Stimulated activated CD4-positive, alpha-beta T cell treated with anti-CD3 and anti-CD28 coated beads, Interleukin-2, amount 100 ng/mL, for 24 hours (primary cell): Measurements from ENCODE around the gene LIN28B.
A peak's percentile ranks its signal among the peaks of the same experiment; 100 is the strongest.
"Not testable (repeated sequence)": the region's sequence is repeated elsewhere in the genome, so short reads cannot be mapped to it uniquely, and the experiment has no call there.

Experiments
- DNase-seq, 2 donors: peaks; one replicate each; pipeline ENCODE4 v3.0.0-alpha.2; 2020

Gene LIN28B

GRCh38 chr6:105075210-105075609 is 118.3 kb downstream of the LIN28B start:
- DNase-seq, result no peak

- not testable (repeated sequence) for DNase-seq
Observed at GRCh38 chr6:105076418-105076817, 119.5 kb downstream of the LIN28B start.

GRCh38 chr6:105077596-105078385 is 120.9 kb downstream of the LIN28B start:
- DNase-seq, result no peak

DNA sequence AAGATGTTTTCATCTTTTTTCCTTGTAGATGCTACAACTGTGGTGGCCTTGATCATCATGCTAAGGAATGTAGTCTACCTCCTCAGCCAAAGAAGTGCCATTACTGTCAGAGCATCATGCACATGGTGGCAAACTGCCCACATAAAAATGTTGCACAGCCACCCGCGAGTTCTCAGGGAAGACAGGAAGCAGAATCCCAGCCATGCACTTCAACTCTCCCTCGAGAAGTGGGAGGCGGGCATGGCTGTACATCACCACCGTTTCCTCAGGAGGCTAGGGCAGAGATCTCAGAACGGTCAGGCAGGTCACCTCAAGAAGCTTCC is 121.4 kb downstream of the LIN28B start:
- DNase-seq, result no peak

- DNase-seq, result no peak
Observed at GRCh38 chr6:105080279-105080678, 123.4 kb downstream of the LIN28B start.

GRCh38 chr6:105081662-105082061 is 124.8 kb downstream of the LIN28B start:
- not testable (repeated sequence) for DNase-seq

GRCh38 chr6:105087571-105088211 is 130.8 kb downstream of the LIN28B start:
- DNase-seq, result peak in 1 of 2 donors; percentile 23

- no peak for DNase-seq
Observed at GRCh38 chr6:105091140-105091829, 134.4 kb downstream of the LIN28B start.

GRCh38 chr6:105094133-105094640 is 137.3 kb downstream of the LIN28B start:
- DNase-seq, result no peak

DNA sequence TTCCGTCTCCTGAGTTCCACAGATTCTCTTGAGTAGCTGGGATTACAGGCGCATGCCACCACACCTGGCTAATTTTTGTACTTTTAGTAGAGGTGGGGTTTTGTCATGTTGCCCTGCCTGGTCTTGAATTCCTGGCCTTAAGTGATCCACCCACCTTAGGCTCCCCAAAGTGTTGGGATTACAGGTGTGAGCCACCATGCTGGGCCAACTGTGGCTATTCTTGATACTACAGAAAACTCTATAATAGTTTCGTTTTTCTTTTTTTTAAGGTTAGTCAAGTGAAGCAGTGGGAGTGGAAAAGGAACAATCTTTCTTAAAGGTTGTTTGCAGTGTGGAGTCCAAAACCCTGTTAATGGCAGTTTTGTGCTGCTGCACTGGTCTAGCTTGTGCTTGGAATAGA is 138.2 kb downstream of the LIN28B start:
- no peak for DNase-seq

DNA sequence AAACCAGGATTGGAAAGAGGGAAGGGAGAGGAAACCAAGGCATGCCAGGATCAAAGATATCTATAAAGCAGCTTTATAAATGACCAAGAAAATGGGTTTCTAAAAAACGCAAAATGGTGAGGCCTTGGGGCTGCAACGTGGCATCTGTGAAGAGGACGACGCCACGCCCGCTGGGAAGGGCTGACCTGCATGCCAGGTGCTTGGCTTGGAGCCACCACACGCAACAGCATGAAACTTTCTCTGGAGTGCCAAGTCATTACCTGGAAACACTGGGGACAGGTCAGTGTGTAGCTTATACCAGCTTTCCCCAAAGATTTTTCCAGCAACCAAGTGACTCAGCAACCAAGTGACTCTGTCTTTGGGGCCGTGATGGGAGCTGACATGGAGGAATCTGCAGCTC is 140.4 kb downstream of the LIN28B start:
- no peak for DNase-seq

DNA sequence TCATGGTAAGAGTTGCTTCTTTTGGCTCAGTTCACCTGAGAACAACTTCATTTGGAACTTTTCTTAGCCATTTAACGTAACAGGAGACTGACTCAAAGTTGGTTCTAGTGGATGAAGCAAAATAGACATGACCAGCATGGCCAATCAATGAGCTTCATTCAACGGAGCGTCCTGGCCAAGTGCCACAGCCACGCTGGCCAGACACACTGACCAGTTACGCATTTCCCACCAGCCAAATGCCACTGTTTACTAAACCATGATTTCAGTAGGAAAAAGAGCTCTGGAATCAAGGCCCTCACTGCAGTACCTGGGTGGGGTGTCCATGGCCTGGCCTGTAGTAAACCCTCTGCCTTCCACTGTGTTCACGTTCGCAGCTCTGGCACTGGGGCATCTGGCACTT is 142.5 kb downstream of the LIN28B start:
- DNase-seq, result no peak

DNA sequence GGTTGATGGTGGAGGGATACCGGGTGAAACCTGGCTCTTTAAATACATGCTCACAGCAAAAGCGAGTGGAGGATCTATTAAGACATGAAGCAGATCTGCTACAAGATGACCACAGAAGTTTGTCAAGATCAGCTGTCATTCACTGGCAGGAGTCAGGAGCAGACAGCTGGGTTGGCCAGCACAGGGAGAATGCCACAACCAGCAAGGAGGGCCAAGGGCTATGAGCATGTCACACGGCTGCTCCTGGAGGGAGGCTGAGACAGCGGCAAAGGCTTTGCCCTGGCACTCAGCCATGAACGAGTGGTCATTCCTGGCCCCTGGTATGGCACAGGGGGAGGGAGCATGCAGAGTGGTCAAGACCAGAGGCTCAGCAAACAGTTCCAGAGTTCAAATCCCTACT is 145.3 kb downstream of the LIN28B start:
- DNase-seq, result no peak

DNA sequence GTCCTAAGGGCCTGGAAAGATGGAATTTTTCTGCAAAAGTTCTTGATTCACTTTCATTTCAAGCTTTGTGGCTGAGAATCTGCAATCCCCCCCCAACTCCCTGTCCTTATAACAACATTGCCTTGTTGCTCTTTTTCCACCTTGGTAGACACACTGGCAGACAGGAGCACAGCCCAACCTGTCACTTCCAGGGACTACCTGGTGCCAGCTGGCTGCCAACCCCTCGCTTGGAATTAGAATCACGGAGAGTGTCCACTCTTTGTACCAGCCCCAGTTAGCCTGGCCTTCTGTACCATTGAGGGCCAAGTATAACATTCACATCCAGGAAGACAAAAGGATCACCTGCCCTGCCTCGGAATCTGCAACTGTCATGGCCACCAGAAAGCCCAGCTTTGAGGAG is 148.2 kb downstream of the LIN28B start:
- no peak for DNase-seq

DNA sequence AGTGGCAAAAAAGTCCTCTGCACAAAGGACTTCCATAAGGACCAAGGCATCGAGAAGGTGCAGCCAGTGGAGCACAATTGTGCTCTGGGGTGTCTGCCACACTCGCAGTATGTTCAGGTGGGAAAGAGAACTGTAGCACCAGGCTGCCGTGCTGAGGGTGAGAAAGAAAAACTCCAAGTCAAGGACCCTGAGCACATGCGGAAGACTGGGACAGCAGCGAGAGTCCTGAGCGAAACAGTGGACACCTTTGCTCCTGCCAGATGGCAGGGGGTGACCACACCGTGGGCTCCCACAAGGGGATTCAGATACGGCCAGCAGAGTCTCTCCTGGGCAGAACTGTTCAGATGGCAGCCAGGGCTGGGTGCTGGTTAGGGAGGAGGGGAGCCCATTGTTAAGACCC is 149.4 kb downstream of the LIN28B start:
- no peak for DNase-seq

- no peak for DNase-seq
Observed at GRCh38 chr6:105107207-105107606, 150.3 kb downstream of the LIN28B start.

DNA sequence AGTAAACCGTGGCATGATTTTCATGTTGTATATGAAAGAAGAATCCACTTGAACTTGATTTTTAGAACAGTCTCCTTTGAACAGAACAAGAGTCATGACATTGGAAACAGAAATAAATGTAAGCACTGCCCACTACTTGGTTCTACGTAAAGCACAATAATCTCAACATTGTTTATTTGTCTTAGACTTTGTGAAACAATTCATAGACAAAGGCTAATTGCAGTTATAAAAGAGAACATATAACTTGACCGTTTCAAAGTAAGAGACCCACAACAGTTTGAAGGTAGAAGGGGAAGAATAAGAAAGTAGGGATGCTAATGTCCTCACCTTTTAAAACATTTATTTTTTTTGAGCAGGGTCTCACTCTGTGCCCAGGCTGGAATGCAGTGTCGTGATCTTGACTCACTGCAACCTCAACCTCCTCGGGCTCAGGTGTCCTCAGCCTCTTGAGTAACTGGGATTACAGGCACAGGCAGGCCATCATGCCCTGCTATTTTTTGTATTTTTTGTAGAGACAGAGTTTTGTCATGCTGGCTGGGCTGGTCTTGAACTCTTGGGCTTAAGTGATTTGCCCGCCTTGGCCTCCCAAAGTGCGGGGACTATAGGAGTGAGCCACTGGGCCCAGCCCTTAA is 151.8 kb downstream of the LIN28B start:
- DNase-seq, result no peak

DNA sequence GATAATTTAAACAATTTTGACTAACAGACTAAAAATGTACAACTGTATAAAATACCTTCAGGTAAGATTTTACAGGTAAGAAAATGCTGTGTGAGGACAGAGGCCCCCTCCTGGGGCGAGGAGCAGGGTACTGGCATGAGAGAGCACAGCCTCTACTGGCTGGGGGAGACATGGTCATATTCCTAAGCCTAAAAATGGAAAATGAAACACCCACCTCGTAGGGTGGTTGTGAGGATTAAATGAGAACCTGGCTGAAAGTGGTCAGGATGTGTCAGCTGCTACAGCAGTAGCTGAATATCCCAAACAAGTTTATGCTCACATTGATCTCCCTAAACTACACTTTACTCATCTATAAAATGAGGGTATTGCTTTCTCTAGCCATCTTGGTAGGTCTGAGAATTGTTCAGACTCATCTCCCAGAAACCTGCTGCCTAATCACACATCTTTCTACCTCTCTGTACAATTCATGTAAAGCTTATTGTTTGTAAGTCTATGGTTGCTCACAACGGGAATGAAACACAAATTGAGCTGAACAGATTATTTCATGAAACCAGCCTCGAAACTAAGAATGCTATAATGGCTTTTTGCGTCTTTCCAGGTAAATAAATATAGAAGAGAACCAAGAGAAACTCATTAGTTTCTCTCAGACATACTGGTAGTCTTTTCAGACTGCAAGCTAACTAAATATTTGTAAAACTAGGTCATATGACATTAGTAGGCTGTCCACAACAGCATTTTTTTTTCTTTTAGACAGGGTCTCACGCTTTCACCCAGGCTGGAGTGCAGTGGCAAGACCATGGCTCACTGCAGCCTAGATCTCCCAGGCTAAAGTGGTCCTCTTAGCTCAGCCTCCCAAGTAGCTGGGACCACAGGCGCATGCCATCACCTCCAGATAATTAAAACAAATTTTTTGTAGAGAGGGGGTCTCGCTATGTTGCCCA is 153.3 kb downstream of the LIN28B start:
- no peak for DNase-seq

- no peak for DNase-seq
Observed at GRCh38 chr6:105111105-105111504, 154.2 kb downstream of the LIN28B start.

- DNase-seq, result no peak
Observed at GRCh38 chr6:105111871-105112270, 155.0 kb downstream of the LIN28B start.

GRCh38 chr6:105112577-105112976 is 155.7 kb downstream of the LIN28B start:
- no peak for DNase-seq

DNA sequence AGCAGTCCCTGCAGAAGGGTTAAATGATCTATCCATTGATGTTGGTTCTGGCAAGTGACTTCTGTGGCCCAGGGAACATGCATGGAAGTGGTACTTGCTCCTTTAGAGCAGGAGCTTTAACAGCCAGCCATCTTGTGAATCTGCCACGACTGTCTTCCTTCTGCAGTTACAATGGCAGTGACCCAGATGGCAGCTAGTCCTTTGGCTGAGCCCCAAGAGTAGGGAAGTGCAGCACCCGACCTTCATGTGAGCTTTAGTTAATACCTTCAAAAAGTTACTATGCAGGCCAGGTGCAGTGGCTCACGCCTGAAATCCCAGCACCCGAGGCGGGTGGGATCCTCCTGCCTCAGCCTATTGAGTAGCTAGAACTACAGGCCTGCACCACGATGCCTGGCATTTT is 156.5 kb downstream of the LIN28B start:
- DNase-seq, result no peak
